ENCODE measurements around the gene BRD8.

BRD8 gene

GRCh38 chr5:138107213-138107612, 71.2 kb downstream of the BRD8 start:
- no peak for DNase-seq (ENCODE audit: low read depth, low spot score)
- H3K4me3 ChIP-seq (ENCODE audit: low read length), result no peak overlapping the region

- DNase-seq (ENCODE audit: low read depth, low spot score), result no peak
- no peak overlapping the region for H3K4me3 ChIP-seq (ENCODE audit: low read length)
These were observed 72.7 kb downstream of the BRD8 start for GRCh38 chr5:138105709-138106108.

- H3K4me3 ChIP-seq (ENCODE audit: low read length), result no peak overlapping the region
- no peak for DNase-seq (ENCODE audit: low read depth, low spot score)
These were observed 75.2 kb downstream of the BRD8 start for GRCh38 chr5:138103319-138103637.

- H3K4me3 ChIP-seq (ENCODE audit: low read length), result no peak overlapping the region
- DNase-seq (ENCODE audit: low read depth, low spot score), result no peak
These were observed 75.7 kb downstream of the BRD8 start for GRCh38 chr5:138102454-138103318.

- H3K4me3 ChIP-seq (ENCODE audit: low read length), result no peak overlapping the region
- no peak for DNase-seq (ENCODE audit: low read depth, low spot score)
These were observed 81.2 kb downstream of the BRD8 start for GRCh38 chr5:138096997-138097828.

- DNase-seq (ENCODE audit: low read depth, low spot score), result no peak
- H3K4me3 ChIP-seq (ENCODE audit: low read length), result no peak overlapping the region
These were observed 82.1 kb downstream of the BRD8 start for GRCh38 chr5:138096363-138096762.

GRCh38 chr5:138095100-138095907, 83.1 kb downstream of the BRD8 start:
- no peak overlapping the region for H3K4me3 ChIP-seq (ENCODE audit: low read length)
- no peak for DNase-seq (ENCODE audit: low read depth, low spot score)

- peak; percentile 44 for DNase-seq (ENCODE audit: low read depth, low spot score)
- no peak overlapping the region for H3K4me3 ChIP-seq (ENCODE audit: low read length)
These were observed 85.4 kb downstream of the BRD8 start for GRCh38 chr5:138093036-138093435.

- H3K4me3 ChIP-seq (ENCODE audit: low read length), result no peak overlapping the region
- DNase-seq (ENCODE audit: low read depth, low spot score), result no peak
These were observed 86.1 kb downstream of the BRD8 start for GRCh38 chr5:138092301-138092700.

GRCh38 chr5:138091685-138092084, 86.7 kb downstream of the BRD8 start:
- DNase-seq (ENCODE audit: low read depth, low spot score), result no peak
- H3K4me3 ChIP-seq (ENCODE audit: low read length), result no peak overlapping the region
